ENCODE results near the gene KRT10.

- TF ChIP-seq, protein P1, sequence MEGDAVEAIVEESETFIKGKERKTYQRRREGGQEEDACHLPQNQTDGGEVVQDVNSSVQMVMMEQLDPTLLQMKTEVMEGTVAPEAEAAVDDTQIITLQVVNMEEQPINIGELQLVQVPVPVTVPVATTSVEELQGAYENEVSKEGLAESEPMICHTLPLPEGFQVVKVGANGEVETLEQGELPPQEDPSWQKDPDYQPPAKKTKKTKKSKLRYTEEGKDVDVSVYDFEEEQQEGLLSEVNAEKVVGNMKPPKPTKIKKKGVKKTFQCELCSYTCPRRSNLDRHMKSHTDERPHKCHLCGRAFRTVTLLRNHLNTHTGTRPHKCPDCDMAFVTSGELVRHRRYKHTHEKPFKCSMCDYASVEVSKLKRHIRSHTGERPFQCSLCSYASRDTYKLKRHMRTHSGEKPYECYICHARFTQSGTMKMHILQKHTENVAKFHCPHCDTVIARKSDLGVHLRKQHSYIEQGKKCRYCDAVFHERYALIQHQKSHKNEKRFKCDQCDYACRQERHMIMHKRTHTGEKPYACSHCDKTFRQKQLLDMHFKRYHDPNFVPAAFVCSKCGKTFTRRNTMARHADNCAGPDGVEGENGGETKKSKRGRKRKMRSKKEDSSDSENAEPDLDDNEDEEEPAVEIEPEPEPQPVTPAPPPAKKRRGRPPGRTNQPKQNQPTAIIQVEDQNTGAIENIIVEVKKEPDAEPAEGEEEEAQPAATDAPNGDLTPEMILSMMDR (IDR thresholded peaks at IDR 0.05) = no peak
- no peak for TF ChIP-seq ZFX (IDR thresholded peaks at IDR 0.05; ENCODE audit: borderline replicate concordance)
These were observed 7.8 kb upstream of the KRT10 start for GRCh38 chr17:40830085-40830776.

All from 22Rv1 (cell line).